HepG2 (cell line): ENCODE measurements around the gene DNAJB12. TPM values are rescaled to one million over a fixed set of nuclear protein-coding genes. Genes with fewer than 3 reads are reported as not detected.
A peak's percentile ranks its signal among the peaks of the same experiment; 100 is the strongest.

ENCODE experiments used
- ATF7 ChIP-seq, 2 experiments: fragments of 450-650 bp in 1 of 2; sonication (generic) in 1 of 2; formaldehyde crosslinking in 1 of 2; IDR thresholded peaks; 2 replicates each; pipeline versions ENCODE4 v1.4.0 to v1.6.1; 2016 to 2020; ENCODE audit warnings: antibody characterized with exemption in 1 of 2, mild to moderate bottlenecking in 1 of 2, missing genetic modification reagents in 1 of 2
- ATRX ChIP-seq: sonication (generic); formaldehyde crosslinking; IDR thresholded peaks from 2 replicates; pipeline ENCODE4 v1.4.0; 2020; ENCODE audit warnings: missing genetic modification reagents, borderline replicate concordance
- FIP1L1 ChIP-seq: fragments of 200-400 bp; formaldehyde crosslinking; IDR thresholded peaks from 2 replicates; pipeline ENCODE4 v1.6.1; 2018; ENCODE audit warnings: low read depth, mild to moderate bottlenecking, low read length, moderate library complexity, borderline replicate concordance; ENCODE audit not compliant: insufficient read depth
- FLYWCH1 ChIP-seq: sonication (generic); formaldehyde crosslinking; IDR thresholded peaks from 2 replicates; pipeline ENCODE4 v1.8.1; 2023; ENCODE audit warnings: mild to moderate bottlenecking, missing genetic modification reagents
- HHEX ChIP-seq: IDR thresholded peaks from 2 replicates; pipeline ENCODE4 v1.6.1; 2016; ENCODE audit warnings: control low read depth
- HNRNPK ChIP-seq: fragments of 200-400 bp; formaldehyde crosslinking; IDR thresholded peaks from 2 replicates; pipeline ENCODE4 v1.6.1; 2018; ENCODE audit warnings: low read length, low read depth, moderate library complexity, mild to moderate bottlenecking; ENCODE audit not compliant: poor library complexity, severe bottlenecking
- JUNB ChIP-seq: sonication (generic); formaldehyde crosslinking; IDR thresholded peaks from 2 replicates; pipeline ENCODE4 v1.8.0; 2022; ENCODE audit warnings: missing genetic modification reagents, mild to moderate bottlenecking, borderline replicate concordance
- MEIS1 ChIP-seq: sonication (generic); formaldehyde crosslinking; IDR thresholded peaks from 2 replicates; pipeline ENCODE4 v1.9.0; 2021; ENCODE audit warnings: mild to moderate bottlenecking, missing genetic modification reagents, moderate library complexity, borderline replicate concordance
- MZF1 ChIP-seq: sonication (generic); formaldehyde crosslinking; IDR thresholded peaks from 2 replicates; pipeline ENCODE4 v1.8.1; 2023; ENCODE audit warnings: mild to moderate bottlenecking, missing genetic modification reagents, borderline replicate concordance
- SIX1 ChIP-seq: sonication (generic); formaldehyde crosslinking; IDR thresholded peaks from 2 replicates; pipeline ENCODE4 v1.4.0; 2020; ENCODE audit warnings: missing genetic modification reagents, borderline replicate concordance
- ZNF367 ChIP-seq: sonication (generic); formaldehyde crosslinking; IDR thresholded peaks from 2 replicates; pipeline ENCODE4 v1.4.0; 2020; ENCODE audit warnings: missing genetic modification reagents, borderline replicate concordance
- ZNF737 ChIP-seq: sonication (generic); formaldehyde crosslinking; IDR thresholded peaks from 2 replicates; pipeline ENCODE4 v1.5.0; 2020; ENCODE audit warnings: missing genetic modification reagents, mild to moderate bottlenecking, borderline replicate concordance
- polyA plus RNA-seq, 8 experiments: library from polyadenylated mRNA; depleted of rRNA in 3 of 8; stranded (reverse) in 7 of 8; unstranded in 1 of 8; fragments of >200 nt; fragmentation: Illumina TruSeq in 4 of 8; extraction: Trizol in 4 of 8; gene quantifications; 2 replicates each; pipeline versions ENCODE4 v1.2.1 to v1.2.3, GENCODE V29; 2011 to 2016; ENCODE audit warnings: low read depth in 4 of 8, missing spikeins in 1 of 8, mixed read lengths in 1 of 8; ENCODE audit not compliant: insufficient read depth in 1 of 8
- total RNA-seq, 5 experiments: library from RNA; depleted of rRNA; stranded (reverse); fragments of >200 nt; fragmentation: Illumina TruSeq; extraction: Trizol; gene quantifications; 2 replicates each; pipeline ENCODE4 v1.2.3, GENCODE V29; 2016; ENCODE audit warnings: low read depth in 1 of 5
- TF ChIP-seq, protein P1 (sequence below): sonication (generic); formaldehyde crosslinking; conservative IDR thresholded peaks from 2 replicates; pipeline ENCODE4 v1.4.0; 2020; ENCODE audit warnings: missing genetic modification reagents
- TF ChIP-seq, protein P2 (sequence below): sonication (generic); formaldehyde crosslinking; conservative IDR thresholded peaks from 2 replicates; pipeline ENCODE4 v1.8.0; 2022; ENCODE audit warnings: mild to moderate bottlenecking, moderate library complexity, missing genetic modification reagents
- TF ChIP-seq, protein P3 (sequence below): sonication (generic); formaldehyde crosslinking; IDR thresholded peaks from 2 replicates; pipeline ENCODE4 v1.5.1; 2020; ENCODE audit warnings: missing genetic modification reagents, mild to moderate bottlenecking, borderline replicate concordance
- TF ChIP-seq, protein P4 (sequence below): sonication (generic); formaldehyde crosslinking; IDR thresholded peaks from 2 replicates; pipeline ENCODE4 v1.4.0; 2020; ENCODE audit warnings: missing genetic modification reagents, borderline replicate concordance
- TF ChIP-seq, protein P5 (sequence below): sonication (generic); formaldehyde crosslinking; IDR thresholded peaks from 2 replicates; pipeline ENCODE4 v1.9.0; 2021; ENCODE audit warnings: missing genetic modification reagents, borderline replicate concordance

The DNAJB12 gene
- total and polyA plus RNA-seq, 2 of the 13 experiments (the other 11 are each of a cell fraction or from before 2014, with no cell fraction given) = 10.8 to 18.2 TPM

DNA sequence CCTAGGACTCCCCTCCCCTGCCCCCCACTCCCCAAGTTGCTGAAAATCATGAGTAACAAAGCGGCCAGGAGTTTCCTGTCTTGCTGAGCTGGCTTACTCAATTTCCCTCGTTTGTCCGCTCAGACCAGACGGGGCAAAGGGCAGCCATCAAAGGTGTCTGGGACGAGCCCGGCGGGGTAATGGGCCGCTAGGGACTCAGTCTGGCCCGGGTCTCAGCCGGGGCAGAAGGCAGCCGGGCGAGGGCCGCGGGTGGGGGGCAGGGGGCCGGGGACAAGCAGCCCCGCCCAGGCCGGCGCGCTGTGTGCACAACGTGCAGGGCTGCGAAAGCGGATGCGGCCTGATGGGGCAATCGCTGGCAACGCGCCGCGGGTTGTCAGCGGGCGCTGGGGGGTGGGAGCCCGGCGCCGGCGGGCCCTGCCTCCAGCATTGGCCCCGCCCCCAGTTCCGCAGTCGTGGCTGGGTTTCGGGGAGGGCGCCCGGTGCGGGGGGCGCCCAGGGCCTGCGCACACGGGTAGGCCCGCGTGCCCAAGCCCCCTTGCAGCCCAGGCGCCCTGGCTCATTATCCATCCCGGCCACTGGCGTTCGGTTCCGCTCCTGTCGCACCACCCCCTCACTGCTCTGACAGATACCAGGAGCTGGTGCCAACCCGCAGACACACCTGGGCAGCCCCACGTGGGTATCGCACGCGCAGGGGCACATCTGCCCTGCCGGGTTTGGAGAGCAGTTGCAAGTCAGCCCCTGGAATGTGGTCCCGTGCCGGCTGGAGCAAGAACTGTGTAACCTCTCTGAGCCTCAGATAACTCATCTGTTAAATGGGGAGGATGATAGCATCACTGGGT, 35.1 kb downstream of the DNAJB12 start (continued):
- TF ChIP-seq ATRX (CRISPR knock-in tag) = no peak
- no peak for TF ChIP-seq HHEX
- TF ChIP-seq MZF1 (CRISPR knock-in tag) = no peak
- no peak for TF ChIP-seq FLYWCH1 (CRISPR knock-in tag)
- no peak for TF ChIP-seq MEIS1
- TF ChIP-seq, protein P1, sequence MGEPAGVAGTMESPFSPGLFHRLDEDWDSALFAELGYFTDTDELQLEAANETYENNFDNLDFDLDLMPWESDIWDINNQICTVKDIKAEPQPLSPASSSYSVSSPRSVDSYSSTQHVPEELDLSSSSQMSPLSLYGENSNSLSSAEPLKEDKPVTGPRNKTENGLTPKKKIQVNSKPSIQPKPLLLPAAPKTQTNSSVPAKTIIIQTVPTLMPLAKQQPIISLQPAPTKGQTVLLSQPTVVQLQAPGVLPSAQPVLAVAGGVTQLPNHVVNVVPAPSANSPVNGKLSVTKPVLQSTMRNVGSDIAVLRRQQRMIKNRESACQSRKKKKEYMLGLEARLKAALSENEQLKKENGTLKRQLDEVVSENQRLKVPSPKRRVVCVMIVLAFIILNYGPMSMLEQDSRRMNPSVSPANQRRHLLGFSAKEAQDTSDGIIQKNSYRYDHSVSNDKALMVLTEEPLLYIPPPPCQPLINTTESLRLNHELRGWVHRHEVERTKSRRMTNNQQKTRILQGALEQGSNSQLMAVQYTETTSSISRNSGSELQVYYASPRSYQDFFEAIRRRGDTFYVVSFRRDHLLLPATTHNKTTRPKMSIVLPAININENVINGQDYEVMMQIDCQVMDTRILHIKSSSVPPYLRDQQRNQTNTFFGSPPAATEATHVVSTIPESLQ (CRISPR knock-in tag) = no peak
- TF ChIP-seq, protein P2, sequence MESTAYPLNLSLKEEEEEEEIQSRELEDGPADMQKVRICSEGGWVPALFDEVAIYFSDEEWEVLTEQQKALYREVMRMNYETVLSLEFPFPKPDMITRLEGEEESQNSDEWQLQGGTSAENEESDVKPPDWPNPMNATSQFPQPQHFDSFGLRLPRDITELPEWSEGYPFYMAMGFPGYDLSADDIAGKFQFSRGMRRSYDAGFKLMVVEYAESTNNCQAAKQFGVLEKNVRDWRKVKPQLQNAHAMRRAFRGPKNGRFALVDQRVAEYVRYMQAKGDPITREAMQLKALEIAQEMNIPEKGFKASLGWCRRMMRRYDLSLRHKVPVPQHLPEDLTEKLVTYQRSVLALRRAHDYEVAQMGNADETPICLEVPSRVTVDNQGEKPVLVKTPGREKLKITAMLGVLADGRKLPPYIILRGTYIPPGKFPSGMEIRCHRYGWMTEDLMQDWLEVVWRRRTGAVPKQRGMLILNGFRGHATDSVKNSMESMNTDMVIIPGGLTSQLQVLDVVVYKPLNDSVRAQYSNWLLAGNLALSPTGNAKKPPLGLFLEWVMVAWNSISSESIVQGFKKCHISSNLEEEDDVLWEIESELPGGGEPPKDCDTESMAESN (CRISPR knock-in tag) = peak; percentile 85
- peak; percentile 84 for TF ChIP-seq HNRNPK
- no peak for TF ChIP-seq ZNF737
- TF ChIP-seq, protein P3, sequence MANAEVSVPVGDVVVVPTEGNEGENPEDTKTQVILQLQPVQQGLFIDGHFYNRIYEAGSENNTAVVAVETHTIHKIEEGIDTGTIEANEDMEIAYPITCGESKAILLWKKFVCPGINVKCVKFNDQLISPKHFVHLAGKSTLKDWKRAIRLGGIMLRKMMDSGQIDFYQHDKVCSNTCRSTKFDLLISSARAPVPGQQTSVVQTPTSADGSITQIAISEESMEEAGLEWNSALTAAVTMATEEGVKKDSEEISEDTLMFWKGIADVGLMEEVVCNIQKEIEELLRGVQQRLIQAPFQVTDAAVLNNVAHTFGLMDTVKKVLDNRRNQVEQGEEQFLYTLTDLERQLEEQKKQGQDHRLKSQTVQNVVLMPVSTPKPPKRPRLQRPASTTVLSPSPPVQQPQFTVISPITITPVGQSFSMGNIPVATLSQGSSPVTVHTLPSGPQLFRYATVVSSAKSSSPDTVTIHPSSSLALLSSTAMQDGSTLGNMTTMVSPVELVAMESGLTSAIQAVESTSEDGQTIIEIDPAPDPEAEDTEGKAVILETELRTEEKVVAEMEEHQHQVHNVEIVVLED (CRISPR knock-in tag) = peak; percentile 76
- no peak for TF ChIP-seq SIX1 (CRISPR knock-in tag)
- TF ChIP-seq, protein P4, sequence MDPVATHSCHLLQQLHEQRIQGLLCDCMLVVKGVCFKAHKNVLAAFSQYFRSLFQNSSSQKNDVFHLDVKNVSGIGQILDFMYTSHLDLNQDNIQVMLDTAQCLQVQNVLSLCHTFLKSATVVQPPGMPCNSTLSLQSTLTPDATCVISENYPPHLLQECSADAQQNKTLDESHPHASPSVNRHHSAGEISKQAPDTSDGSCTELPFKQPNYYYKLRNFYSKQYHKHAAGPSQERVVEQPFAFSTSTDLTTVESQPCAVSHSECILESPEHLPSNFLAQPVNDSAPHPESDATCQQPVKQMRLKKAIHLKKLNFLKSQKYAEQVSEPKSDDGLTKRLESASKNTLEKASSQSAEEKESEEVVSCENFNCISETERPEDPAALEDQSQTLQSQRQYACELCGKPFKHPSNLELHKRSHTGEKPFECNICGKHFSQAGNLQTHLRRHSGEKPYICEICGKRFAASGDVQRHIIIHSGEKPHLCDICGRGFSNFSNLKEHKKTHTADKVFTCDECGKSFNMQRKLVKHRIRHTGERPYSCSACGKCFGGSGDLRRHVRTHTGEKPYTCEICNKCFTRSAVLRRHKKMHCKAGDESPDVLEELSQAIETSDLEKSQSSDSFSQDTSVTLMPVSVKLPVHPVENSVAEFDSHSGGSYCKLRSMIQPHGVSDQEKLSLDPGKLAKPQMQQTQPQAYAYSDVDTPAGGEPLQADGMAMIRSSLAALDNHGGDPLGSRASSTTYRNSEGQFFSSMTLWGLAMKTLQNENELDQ = no peak
- no peak for TF ChIP-seq JUNB (CRISPR knock-in tag)
- TF ChIP-seq, protein P5, sequence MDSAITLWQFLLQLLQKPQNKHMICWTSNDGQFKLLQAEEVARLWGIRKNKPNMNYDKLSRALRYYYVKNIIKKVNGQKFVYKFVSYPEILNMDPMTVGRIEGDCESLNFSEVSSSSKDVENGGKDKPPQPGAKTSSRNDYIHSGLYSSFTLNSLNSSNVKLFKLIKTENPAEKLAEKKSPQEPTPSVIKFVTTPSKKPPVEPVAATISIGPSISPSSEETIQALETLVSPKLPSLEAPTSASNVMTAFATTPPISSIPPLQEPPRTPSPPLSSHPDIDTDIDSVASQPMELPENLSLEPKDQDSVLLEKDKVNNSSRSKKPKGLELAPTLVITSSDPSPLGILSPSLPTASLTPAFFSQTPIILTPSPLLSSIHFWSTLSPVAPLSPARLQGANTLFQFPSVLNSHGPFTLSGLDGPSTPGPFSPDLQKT (CRISPR knock-in tag) = no peak
- no peak for TF ChIP-seq FIP1L1
- no peak for TF ChIP-seq ZNF367
- no peak for TF ChIP-seq ATF7 (IDR thresholded peaks at IDR 0.05)
- no peak; the same call in 1 of the 2 replicates for TF ChIP-seq ATF7 (CRISPR knock-in tag; IDR thresholded peaks at IDR 0.05)
